Measurements from ENCODE around the gene CRTC1.

- TF ChIP-seq BCL3 (IDR thresholded peaks at IDR 0.05) (no peak), EP300 (IDR thresholded peaks at IDR 0.05) (no peak), CTCF (IDR thresholded peaks at IDR 0.05) (no peak), JUNB (IDR thresholded peaks at IDR 0.05) (no peak), EHMT2 (IDR thresholded peaks at IDR 0.05; ENCODE audit: low read depth) (no peak)
Measured at GRCh38 chr19:18713550-18714117, 30.2 kb downstream of the CRTC1 start.

Measured in A549 (cell line).